ENCODE data around the gene ZNF3.

DNA sequence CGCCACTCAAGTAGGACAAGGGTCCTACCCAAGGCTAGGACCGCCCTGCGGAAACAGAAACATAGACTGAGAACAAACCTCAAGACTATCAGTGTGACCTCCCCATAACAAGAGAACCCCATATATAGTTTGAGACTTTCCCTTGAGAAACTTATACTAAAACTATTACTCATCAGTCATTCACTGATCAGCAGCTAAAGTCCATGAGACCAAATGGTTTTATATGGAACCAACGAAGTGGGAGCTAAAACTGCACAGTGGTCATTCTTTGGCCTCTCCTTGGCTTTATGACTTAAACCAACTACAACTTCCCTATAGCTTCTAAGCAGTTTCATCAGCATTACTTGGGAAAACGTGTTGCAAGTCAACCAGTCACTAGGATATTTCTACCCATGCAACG is 45.6 kb downstream of the ZNF3 start:
- TF ChIP-seq, protein P1, sequence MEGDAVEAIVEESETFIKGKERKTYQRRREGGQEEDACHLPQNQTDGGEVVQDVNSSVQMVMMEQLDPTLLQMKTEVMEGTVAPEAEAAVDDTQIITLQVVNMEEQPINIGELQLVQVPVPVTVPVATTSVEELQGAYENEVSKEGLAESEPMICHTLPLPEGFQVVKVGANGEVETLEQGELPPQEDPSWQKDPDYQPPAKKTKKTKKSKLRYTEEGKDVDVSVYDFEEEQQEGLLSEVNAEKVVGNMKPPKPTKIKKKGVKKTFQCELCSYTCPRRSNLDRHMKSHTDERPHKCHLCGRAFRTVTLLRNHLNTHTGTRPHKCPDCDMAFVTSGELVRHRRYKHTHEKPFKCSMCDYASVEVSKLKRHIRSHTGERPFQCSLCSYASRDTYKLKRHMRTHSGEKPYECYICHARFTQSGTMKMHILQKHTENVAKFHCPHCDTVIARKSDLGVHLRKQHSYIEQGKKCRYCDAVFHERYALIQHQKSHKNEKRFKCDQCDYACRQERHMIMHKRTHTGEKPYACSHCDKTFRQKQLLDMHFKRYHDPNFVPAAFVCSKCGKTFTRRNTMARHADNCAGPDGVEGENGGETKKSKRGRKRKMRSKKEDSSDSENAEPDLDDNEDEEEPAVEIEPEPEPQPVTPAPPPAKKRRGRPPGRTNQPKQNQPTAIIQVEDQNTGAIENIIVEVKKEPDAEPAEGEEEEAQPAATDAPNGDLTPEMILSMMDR (IDR thresholded peaks at IDR 0.05), result no peak
- no peak for TF ChIP-seq POLR2A (IDR thresholded peaks at IDR 0.05)

Measured in body of pancreas (tissue), 4 donors.